ENCODE data around the gene ZNF223.

GRCh38 chr19:44005973-44006372 lies 45.9 kb upstream of the ZNF223 start:
- TF ChIP-seq, protein P1, sequence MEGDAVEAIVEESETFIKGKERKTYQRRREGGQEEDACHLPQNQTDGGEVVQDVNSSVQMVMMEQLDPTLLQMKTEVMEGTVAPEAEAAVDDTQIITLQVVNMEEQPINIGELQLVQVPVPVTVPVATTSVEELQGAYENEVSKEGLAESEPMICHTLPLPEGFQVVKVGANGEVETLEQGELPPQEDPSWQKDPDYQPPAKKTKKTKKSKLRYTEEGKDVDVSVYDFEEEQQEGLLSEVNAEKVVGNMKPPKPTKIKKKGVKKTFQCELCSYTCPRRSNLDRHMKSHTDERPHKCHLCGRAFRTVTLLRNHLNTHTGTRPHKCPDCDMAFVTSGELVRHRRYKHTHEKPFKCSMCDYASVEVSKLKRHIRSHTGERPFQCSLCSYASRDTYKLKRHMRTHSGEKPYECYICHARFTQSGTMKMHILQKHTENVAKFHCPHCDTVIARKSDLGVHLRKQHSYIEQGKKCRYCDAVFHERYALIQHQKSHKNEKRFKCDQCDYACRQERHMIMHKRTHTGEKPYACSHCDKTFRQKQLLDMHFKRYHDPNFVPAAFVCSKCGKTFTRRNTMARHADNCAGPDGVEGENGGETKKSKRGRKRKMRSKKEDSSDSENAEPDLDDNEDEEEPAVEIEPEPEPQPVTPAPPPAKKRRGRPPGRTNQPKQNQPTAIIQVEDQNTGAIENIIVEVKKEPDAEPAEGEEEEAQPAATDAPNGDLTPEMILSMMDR (IDR thresholded peaks at IDR 0.05), result no peak
- TF ChIP-seq POLR2AphosphoS5 (IDR thresholded peaks at IDR 0.05), result no peak

All from stomach (tissue), 4 donors.